ENCODE results near the gene HIPK4.
"Not testable (repeated sequence)": the region's sequence is repeated elsewhere in the genome, so short reads cannot be mapped to it uniquely, and the experiment has no call there.

The HIPK4 gene

GRCh38 chr19:40416918-40417642, 27.1 kb upstream of the HIPK4 start:
- no peak for DNase-seq

GRCh38 chr19:40415768-40416167, 25.8 kb upstream of the HIPK4 start:
- no peak for DNase-seq

GRCh38 chr19:40414542-40415535, 24.9 kb upstream of the HIPK4 start:
- no peak for DNase-seq

- DNase-seq = peak; percentile 47
These were observed 23.4 kb upstream of the HIPK4 start, which contains the start of gene PRX for GRCh38 chr19:40413291-40413845. PRX (minus strand) TSS chr19:40413378; CDS start chr19:40407932, 5,446 bp downstream.

- DNase-seq = no peak
These were observed 22.9 kb upstream of the HIPK4 start for GRCh38 chr19:40412866-40413265.

GRCh38 chr19:40411958-40412499, 22.0 kb upstream of the HIPK4 start:
- no peak for DNase-seq

GRCh38 chr19:40411125-40411842, 21.3 kb upstream of the HIPK4 start:
- DNase-seq = no peak

- no peak for DNase-seq
These were observed 20.0 kb upstream of the HIPK4 start for GRCh38 chr19:40410030-40410389.

- DNase-seq = not testable (repeated sequence)
These were observed 18.6 kb upstream of the HIPK4 start for GRCh38 chr19:40408598-40408925.

- DNase-seq = no peak
These were observed 18.0 kb upstream of the HIPK4 start for GRCh38 chr19:40407714-40408597.

GRCh38 chr19:40403262-40403984, 13.4 kb upstream of the HIPK4 start:
- peak; percentile 93 for DNase-seq

GRCh38 chr19:40400559-40400958, 10.6 kb upstream of the HIPK4 start:
- no peak for DNase-seq

- peak; percentile 98 for DNase-seq
These were observed 8.6 kb upstream of the HIPK4 start for GRCh38 chr19:40398417-40399131.

GRCh38 chr19:40397568-40397906, 7.6 kb upstream of the HIPK4 start:
- DNase-seq = no peak

- DNase-seq = no peak
These were observed 7.0 kb upstream of the HIPK4 start for GRCh38 chr19:40396886-40397567.

- no peak for DNase-seq
These were observed 6.0 kb upstream of the HIPK4 start for GRCh38 chr19:40395956-40396355.

- DNase-seq = no peak
These were observed 4.8 kb upstream of the HIPK4 start for GRCh38 chr19:40394816-40395210.

- no peak for DNase-seq
These were observed 4.2 kb upstream of the HIPK4 start for GRCh38 chr19:40393894-40394815.
